HepG2 (cell line): ENCODE results near the gene GNAL. TPM values are rescaled to one million over a fixed set of nuclear protein-coding genes. Genes with fewer than 3 reads are reported as not detected.

Experiments
- ATAC-seq: fragments of 200-7000 bp; cut with Tn5 transposase; 3 replicates; pipeline ENCODE4 v1.9.1; 2020; ENCODE audit warnings: mild to moderate bottlenecking, moderate library complexity
- BruUV-seq: library from RNA; stranded (reverse); fragments of 400-500 nt; replicated peaks from 2 replicates; lab custom pipeline; 2021; lab: Mats Ljungman, UMichigan
- CTCF ChIA-PET: fragments of 300-600 bp; formaldehyde crosslinking; extraction: SDS; loops from one replicate; lab custom pipeline; 2021; ENCODE audit warnings: low total read pairs, inconsistent platforms, low intra/inter-chr PET ratio; lab: Yijun Ruan, JAX
- POLR2A ChIA-PET: fragments of 350-600 bp; sonication (Branson Sonifier 250); formaldehyde crosslinking; loops from one replicate; lab custom pipeline; 2020; ENCODE audit warnings: antibody characterized with exemption, inconsistent platforms; lab: Yijun Ruan, JAX
- DNase-seq: peaks from one replicate; pipeline ENCODE4 v3.0.0-alpha.2; 2015; ENCODE audit warnings: low spot score
- FAIRE-seq: peaks from 3 replicates; lab custom pipeline; 2011; peaks lifted over from hg19 to GRCh38; lab: Jason Lieb, UNC
- H2AFZ ChIP-seq: one replicate; pipeline ENCODE4 v1.6.1; 2011; ENCODE audit warnings: low read length, inconsistent platforms
- H3K27ac ChIP-seq: fragments of 300-600 bp; 3 replicates; pipeline ENCODE4 v1.8.0; 2011; ENCODE audit warnings: mixed run types, mild to moderate bottlenecking, mixed read lengths, low read length, inconsistent platforms; ENCODE audit not compliant: insufficient read depth; ENCODE audit errors: extremely low read length
- H3K27me3 ChIP-seq, 2 experiments: fragments of 200-600 bp in 1 of 2; 2 replicates in 1 of 2; 3 replicates in 1 of 2; pipeline versions ENCODE4 v1.6.0 to v1.8.0; 2011; ENCODE audit warnings: low read length in 2 of 2, mild to moderate bottlenecking in 2 of 2, moderate library complexity in 2 of 2, inconsistent platforms in 1 of 2; ENCODE audit not compliant: insufficient read depth in 2 of 2, control insufficient read depth in 1 of 2
- H3K36me3 ChIP-seq, 2 experiments: fragments of 200-600 bp in 1 of 2; replicated peaks in 1 of 2; 2 replicates in 1 of 2; 3 replicates in 1 of 2; pipeline versions ENCODE4 v1.5.1 to v1.8.0; 2011; ENCODE audit warnings: low read length in 2 of 2, inconsistent platforms in 1 of 2; ENCODE audit not compliant: insufficient read depth in 2 of 2, control insufficient read depth in 1 of 2
- H3K4me1 ChIP-seq: 2 replicates; pipeline ENCODE4 v1.5.1; 2012; ENCODE audit warnings: low read length, inconsistent platforms; ENCODE audit not compliant: insufficient read depth
- H3K4me2 ChIP-seq: 2 replicates; pipeline ENCODE4 v1.6.0; 2011; ENCODE audit warnings: low read depth, low read length, inconsistent platforms
- H3K4me3 ChIP-seq, 3 experiments: fragments of 200-600 bp in 1 of 3; sonication (generic), shearing (Covaris generic) in 1 of 3; replicated peaks in 1 of 3; 2 replicates each; pipeline ENCODE4 v1.5.1; 2011 to 2016; ENCODE audit warnings: low read length in 3 of 3, inconsistent platforms in 2 of 3, low read depth in 2 of 3, mild to moderate bottlenecking in 2 of 3, control low read depth in 1 of 3, mixed read lengths in 1 of 3; ENCODE audit not compliant: insufficient read depth in 1 of 3
- H3K79me2 ChIP-seq: one replicate; pipeline ENCODE4 v1.6.1; 2011; ENCODE audit warnings: low read length, inconsistent platforms; ENCODE audit not compliant: insufficient read depth
- H3K9ac ChIP-seq: 2 replicates; pipeline ENCODE4 v1.6.0; 2011; ENCODE audit warnings: mild to moderate bottlenecking, low read depth, low read length, inconsistent platforms; ENCODE audit not compliant: insufficient read depth
- H3K9me3 ChIP-seq: 2 replicates; pipeline ENCODE4 v1.5.1; 2012; ENCODE audit warnings: mild to moderate bottlenecking, low read length
- H4K20me1 ChIP-seq: 2 replicates; pipeline ENCODE4 v1.6.0; 2011; ENCODE audit warnings: inconsistent platforms, mild to moderate bottlenecking, low read length, moderate library complexity; ENCODE audit not compliant: insufficient read depth
- GATAD2A ChIP-seq: IDR thresholded peaks from 2 replicates; pipeline ENCODE4 v1.6.1; 2016
- GFI1 ChIP-seq: sonication (generic); formaldehyde crosslinking; IDR thresholded peaks from 2 replicates; pipeline ENCODE4 v1.5.0; 2020; ENCODE audit warnings: missing genetic modification reagents, mild to moderate bottlenecking, borderline replicate concordance
- HCFC1 ChIP-seq: fragments of 150-350 bp; IDR thresholded peaks from 2 replicates; pipeline ENCODE4 v1.6.1; 2014; ENCODE audit warnings: low read depth, low read length
- KAT2B ChIP-seq: fragments of 150-350 bp; IDR thresholded peaks from 2 replicates; pipeline ENCODE4 v1.6.1; 2014; ENCODE audit warnings: low read depth, low read length, borderline replicate concordance
- MXI1 ChIP-seq: IDR thresholded peaks from 3 replicates; pipeline ENCODE4 v1.6.1; 2012; ENCODE audit warnings: low read depth, low read length, inconsistent platforms, borderline replicate concordance
- NR2F2 ChIP-seq: IDR thresholded peaks from 2 replicates; pipeline ENCODE4 v1.6.1; 2012; ENCODE audit warnings: low read depth, inconsistent platforms, borderline replicate concordance
- PHF21A ChIP-seq: sonication (generic); formaldehyde crosslinking; IDR thresholded peaks from 2 replicates; pipeline ENCODE4 v1.5.0; 2020; ENCODE audit warnings: mild to moderate bottlenecking, missing genetic modification reagents
- SETDB1 ChIP-seq: sonication (generic); formaldehyde crosslinking; IDR thresholded peaks from 2 replicates; pipeline ENCODE4 v1.5.1; 2020; ENCODE audit warnings: missing genetic modification reagents, mild to moderate bottlenecking, borderline replicate concordance
- TBP ChIP-seq: sonication (generic); formaldehyde crosslinking; IDR thresholded peaks from 2 replicates; pipeline ENCODE4 v1.5.0; 2020; ENCODE audit warnings: missing genetic modification reagents
- ZNF577 ChIP-seq: sonication (generic); formaldehyde crosslinking; IDR thresholded peaks from 2 replicates; pipeline ENCODE4 v1.4.0; 2020; ENCODE audit warnings: mild to moderate bottlenecking, low read depth, missing genetic modification reagents, borderline replicate concordance
- ZNF720 ChIP-seq: sonication (generic); formaldehyde crosslinking; IDR thresholded peaks from 2 replicates; pipeline ENCODE4 v1.4.0; 2020; ENCODE audit warnings: missing genetic modification reagents
- WGBS: methylation state at CpG from one replicate; pipeline ENCODE4 v1.1.6; 2017; ENCODE audit warnings: low lambda C conversion rate; 5-methylcytosine and 5-hydroxymethylcytosine counted together
- in situ Hi-C: cut with HindIII; loops from 2 replicates; pipeline ENCODE4 v1.10.0; 2017; ENCODE audit warnings: low pct_unique_long_range_greater_than_20kb; ENCODE audit not compliant: extremely low pct_ligation_motif_present
- intact Hi-C: fragments of 100-400 bp; cut with micrococcal nuclease; formaldehyde crosslinking; loops from one replicate; pipeline ENCODE4 v1.10.0; 2022; ENCODE audit not compliant: unreplicated experiment
- polyA plus RNA-seq, 8 experiments: library from polyadenylated mRNA; depleted of rRNA in 3 of 8; stranded (reverse) in 7 of 8; unstranded in 1 of 8; fragments of >200 nt; fragmentation: Illumina TruSeq in 4 of 8; extraction: Trizol in 4 of 8; gene quantifications; 2 replicates each; pipeline versions ENCODE4 v1.2.1 to v1.2.3, GENCODE V29; 2011 to 2016; ENCODE audit warnings: low read depth in 4 of 8, missing spikeins in 1 of 8, mixed read lengths in 1 of 8; ENCODE audit not compliant: insufficient read depth in 1 of 8
- total RNA-seq, 5 experiments: library from RNA; depleted of rRNA; stranded (reverse); fragments of >200 nt; fragmentation: Illumina TruSeq; extraction: Trizol; gene quantifications; 2 replicates each; pipeline ENCODE4 v1.2.3, GENCODE V29; 2016; ENCODE audit warnings: low read depth in 1 of 5
- TF ChIP-seq, protein P1 (sequence below): sonication (generic); formaldehyde crosslinking; IDR thresholded peaks from 2 replicates; pipeline ENCODE4; 2020; ENCODE audit warnings: missing genetic modification reagents, mild to moderate bottlenecking, borderline replicate concordance
- TF ChIP-seq, protein P2 (sequence below): sonication (generic); formaldehyde crosslinking; IDR thresholded peaks from 2 replicates; pipeline ENCODE4 v1.4.0; 2020; ENCODE audit warnings: missing genetic modification reagents, mild to moderate bottlenecking, borderline replicate concordance
- TF ChIP-seq, protein P3 (sequence below): sonication (generic); formaldehyde crosslinking; IDR thresholded peaks from 2 replicates; pipeline ENCODE4 v1.5.0; 2020; ENCODE audit warnings: mild to moderate bottlenecking, missing genetic modification reagents, borderline replicate concordance
- TF ChIP-seq, protein P4 (sequence below): sonication (generic); formaldehyde crosslinking; conservative IDR thresholded peaks from 2 replicates; pipeline ENCODE4 v1.8.0; 2022; ENCODE audit warnings: mild to moderate bottlenecking, moderate library complexity, missing genetic modification reagents
- TF ChIP-seq, protein P5 (sequence below): IDR thresholded peaks from 2 replicates; pipeline ENCODE4 v1.6.1; 2016; ENCODE audit warnings: missing compliant biosample characterization, missing genetic modification reagents, borderline replicate concordance

GNAL gene
- total and polyA plus RNA-seq, 2 of the 13 experiments (the other 11 are each of a cell fraction or from before 2014, with no cell fraction given): 0.87 to 1.4 TPM

DNA sequence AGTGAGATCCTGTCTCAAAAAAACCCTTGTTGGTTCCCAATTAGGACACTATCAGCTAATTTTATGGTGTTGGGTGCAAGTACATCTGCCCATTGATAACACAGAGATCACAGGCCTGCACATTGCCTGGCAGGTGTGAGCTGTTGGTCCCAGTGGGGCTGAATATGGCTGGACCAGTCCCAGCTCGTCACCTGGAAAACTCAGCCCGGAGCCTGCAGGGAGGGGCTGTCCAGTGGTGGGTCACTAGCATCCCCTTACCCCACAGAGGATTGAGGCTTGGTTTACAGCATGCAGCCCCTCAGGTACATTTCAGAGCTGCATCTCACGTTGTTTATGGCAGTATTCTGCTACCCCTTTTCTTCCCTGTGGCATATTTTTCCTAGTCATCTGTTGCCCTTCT is 121.3 kb downstream of the GNAL start:
- no peak overlapping the region for H2AFZ ChIP-seq
- ChIA-PET POLR2A (no interaction called here), CTCF (no interaction called here)
- H3K4me2 ChIP-seq: no peak overlapping the region
- no TSS peak for BruUV-seq
- intact Hi-C loops: no loop called here
- DNase-seq (no peak), ATAC-seq (no peak), FAIRE-seq (no peak)
- no peaks in the 10 kb centered on the region for H3K36me3 ChIP-seq
- no peaks in the 10 kb centered on the region; the same call in 1 of the 2 replicates for H3K4me1 ChIP-seq
- no peak overlapping the region for H3K4me3 ChIP-seq
- no peak overlapping the region for H3K27ac ChIP-seq
- no peaks in the 10 kb centered on the region for H3K9me3 ChIP-seq
- H3K79me2 ChIP-seq: no peaks in the 10 kb centered on the region
- H3K27me3 ChIP-seq: no peaks in the 10 kb centered on the region; a peak in 2 of 5 replicates
- H4K20me1 ChIP-seq: no peaks in the 10 kb centered on the region
- no CpG with 5 or more reads among the region's 3 CpGs for WGBS
- H3K9ac ChIP-seq: no peak overlapping the region
- in situ Hi-C loops: no loop called here
- no peak for TF ChIP-seq HCFC1
- TF ChIP-seq, protein P1, sequence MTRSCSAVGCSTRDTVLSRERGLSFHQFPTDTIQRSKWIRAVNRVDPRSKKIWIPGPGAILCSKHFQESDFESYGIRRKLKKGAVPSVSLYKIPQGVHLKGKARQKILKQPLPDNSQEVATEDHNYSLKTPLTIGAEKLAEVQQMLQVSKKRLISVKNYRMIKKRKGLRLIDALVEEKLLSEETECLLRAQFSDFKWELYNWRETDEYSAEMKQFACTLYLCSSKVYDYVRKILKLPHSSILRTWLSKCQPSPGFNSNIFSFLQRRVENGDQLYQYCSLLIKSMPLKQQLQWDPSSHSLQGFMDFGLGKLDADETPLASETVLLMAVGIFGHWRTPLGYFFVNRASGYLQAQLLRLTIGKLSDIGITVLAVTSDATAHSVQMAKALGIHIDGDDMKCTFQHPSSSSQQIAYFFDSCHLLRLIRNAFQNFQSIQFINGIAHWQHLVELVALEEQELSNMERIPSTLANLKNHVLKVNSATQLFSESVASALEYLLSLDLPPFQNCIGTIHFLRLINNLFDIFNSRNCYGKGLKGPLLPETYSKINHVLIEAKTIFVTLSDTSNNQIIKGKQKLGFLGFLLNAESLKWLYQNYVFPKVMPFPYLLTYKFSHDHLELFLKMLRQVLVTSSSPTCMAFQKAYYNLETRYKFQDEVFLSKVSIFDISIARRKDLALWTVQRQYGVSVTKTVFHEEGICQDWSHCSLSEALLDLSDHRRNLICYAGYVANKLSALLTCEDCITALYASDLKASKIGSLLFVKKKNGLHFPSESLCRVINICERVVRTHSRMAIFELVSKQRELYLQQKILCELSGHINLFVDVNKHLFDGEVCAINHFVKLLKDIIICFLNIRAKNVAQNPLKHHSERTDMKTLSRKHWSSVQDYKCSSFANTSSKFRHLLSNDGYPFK (CRISPR knock-in tag): no peak
- TF ChIP-seq, protein P2, sequence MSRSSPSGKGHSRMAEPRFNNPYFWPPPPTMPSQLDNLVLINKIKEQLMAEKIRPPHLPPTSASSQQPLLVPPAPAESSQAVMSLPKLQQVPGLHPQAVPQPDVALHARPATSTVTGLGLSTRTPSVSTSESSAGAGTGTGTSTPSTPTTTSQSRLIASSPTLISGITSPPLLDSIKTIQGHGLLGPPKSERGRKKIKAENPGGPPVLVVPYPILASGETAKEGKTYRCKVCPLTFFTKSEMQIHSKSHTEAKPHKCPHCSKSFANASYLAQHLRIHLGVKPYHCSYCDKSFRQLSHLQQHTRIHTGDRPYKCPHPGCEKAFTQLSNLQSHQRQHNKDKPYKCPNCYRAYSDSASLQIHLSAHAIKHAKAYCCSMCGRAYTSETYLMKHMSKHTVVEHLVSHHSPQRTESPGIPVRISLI (CRISPR knock-in tag): no peak
- TF ChIP-seq ZNF577 (CRISPR knock-in tag): no peak
- TF ChIP-seq ZNF720 (CRISPR knock-in tag): no peak
- no peak for TF ChIP-seq MXI1
- TF ChIP-seq GATAD2A (CRISPR knock-in tag): no peak
- no peak for TF ChIP-seq KAT2B
- TF ChIP-seq GFI1 (CRISPR knock-in tag): no peak
- TF ChIP-seq TBP (CRISPR knock-in tag): no peak
- no peak for TF ChIP-seq PHF21A (CRISPR knock-in tag)
- TF ChIP-seq, protein P3, sequence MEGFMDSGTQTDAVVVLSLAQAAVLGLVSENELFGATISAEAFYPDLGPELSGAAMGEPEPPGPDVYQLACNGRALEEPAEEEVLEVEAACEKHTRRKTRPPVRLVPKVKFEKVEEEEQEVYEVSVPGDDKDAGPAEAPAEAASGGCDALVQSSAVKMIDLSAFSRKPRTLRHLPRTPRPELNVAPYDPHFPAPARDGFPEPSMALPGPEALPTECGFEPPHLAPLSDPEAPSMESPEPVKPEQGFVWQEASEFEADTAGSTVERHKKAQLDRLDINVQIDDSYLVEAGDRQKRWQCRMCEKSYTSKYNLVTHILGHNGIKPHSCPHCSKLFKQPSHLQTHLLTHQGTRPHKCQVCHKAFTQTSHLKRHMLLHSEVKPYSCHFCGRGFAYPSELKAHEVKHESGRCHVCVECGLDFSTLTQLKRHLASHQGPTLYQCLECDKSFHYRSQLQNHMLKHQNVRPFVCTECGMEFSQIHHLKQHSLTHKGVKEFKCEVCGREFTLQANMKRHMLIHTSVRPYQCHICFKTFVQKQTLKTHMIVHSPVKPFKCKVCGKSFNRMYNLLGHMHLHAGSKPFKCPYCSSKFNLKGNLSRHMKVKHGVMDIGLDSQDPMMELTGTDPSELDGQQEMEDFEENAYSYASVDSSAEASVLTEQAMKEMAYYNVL (CRISPR knock-in tag): no peak
- no peak for TF ChIP-seq SETDB1 (CRISPR knock-in tag)
- no peak for TF ChIP-seq NR2F2
- TF ChIP-seq, protein P4, sequence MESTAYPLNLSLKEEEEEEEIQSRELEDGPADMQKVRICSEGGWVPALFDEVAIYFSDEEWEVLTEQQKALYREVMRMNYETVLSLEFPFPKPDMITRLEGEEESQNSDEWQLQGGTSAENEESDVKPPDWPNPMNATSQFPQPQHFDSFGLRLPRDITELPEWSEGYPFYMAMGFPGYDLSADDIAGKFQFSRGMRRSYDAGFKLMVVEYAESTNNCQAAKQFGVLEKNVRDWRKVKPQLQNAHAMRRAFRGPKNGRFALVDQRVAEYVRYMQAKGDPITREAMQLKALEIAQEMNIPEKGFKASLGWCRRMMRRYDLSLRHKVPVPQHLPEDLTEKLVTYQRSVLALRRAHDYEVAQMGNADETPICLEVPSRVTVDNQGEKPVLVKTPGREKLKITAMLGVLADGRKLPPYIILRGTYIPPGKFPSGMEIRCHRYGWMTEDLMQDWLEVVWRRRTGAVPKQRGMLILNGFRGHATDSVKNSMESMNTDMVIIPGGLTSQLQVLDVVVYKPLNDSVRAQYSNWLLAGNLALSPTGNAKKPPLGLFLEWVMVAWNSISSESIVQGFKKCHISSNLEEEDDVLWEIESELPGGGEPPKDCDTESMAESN: no peak
- TF ChIP-seq, protein P5, sequence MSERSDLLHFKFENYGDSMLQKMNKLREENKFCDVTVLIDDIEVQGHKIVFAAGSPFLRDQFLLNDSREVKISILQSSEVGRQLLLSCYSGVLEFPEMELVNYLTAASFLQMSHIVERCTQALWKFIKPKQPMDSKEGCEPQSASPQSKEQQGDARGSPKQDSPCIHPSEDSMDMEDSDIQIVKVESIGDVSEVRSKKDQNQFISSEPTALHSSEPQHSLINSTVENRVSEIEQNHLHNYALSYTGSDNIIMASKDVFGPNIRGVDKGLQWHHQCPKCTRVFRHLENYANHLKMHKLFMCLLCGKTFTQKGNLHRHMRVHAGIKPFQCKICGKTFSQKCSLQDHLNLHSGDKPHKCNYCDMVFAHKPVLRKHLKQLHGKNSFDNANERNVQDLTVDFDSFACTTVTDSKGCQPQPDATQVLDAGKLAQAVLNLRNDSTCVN (CRISPR knock-in tag): no peak
